AG09309 (cell line): Measurements from ENCODE around the gene DLG2.

ENCODE experiments used
- DNase-seq: peaks from one replicate; pipeline ENCODE4 v3.0.0-alpha.2; 2010; ENCODE audit warnings: low read depth
- H3K4me3 ChIP-seq: 2 replicates; pipeline ENCODE4 v1.5.1; 2011; ENCODE audit warnings: mild to moderate bottlenecking, low read depth, low read length, moderate library complexity; ENCODE audit not compliant: control insufficient read depth
- CTCF ChIP-seq: IDR thresholded peaks from 2 replicates; pipeline ENCODE4 v1.5.1; 2011; ENCODE audit warnings: mild to moderate bottlenecking, low read depth, low read length, inconsistent platforms; ENCODE audit not compliant: insufficient read depth, control insufficient read depth; ENCODE audit errors: missing control alignments

DLG2 gene

GRCh38 chr11:84549217-84549616 is 1077.9 kb downstream of the DLG2 start:
- no peak overlapping the region for H3K4me3 ChIP-seq
- no peak for TF ChIP-seq CTCF
- no peak for DNase-seq

DNA sequence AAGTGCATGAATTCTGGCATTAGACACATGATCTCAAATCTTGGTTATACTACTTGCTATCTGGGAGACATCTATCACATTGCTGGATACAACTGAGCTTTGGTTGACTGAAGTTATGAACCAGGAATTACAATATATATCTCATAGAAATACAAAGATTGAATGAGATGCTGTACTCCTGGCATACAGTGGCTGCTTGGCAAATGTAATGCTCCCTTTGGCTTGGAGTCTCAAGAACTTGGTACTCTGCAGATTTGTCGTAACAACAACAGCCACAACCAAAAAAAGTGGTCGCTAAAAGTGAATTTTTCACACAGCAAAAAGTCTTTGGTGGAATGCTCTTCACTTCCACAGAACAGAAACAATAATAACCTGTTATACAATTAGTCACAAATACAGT is 1082.6 kb downstream of the DLG2 start:
- no peak for DNase-seq
- H3K4me3 ChIP-seq = no peak overlapping the region
- no peak for TF ChIP-seq CTCF

DNA sequence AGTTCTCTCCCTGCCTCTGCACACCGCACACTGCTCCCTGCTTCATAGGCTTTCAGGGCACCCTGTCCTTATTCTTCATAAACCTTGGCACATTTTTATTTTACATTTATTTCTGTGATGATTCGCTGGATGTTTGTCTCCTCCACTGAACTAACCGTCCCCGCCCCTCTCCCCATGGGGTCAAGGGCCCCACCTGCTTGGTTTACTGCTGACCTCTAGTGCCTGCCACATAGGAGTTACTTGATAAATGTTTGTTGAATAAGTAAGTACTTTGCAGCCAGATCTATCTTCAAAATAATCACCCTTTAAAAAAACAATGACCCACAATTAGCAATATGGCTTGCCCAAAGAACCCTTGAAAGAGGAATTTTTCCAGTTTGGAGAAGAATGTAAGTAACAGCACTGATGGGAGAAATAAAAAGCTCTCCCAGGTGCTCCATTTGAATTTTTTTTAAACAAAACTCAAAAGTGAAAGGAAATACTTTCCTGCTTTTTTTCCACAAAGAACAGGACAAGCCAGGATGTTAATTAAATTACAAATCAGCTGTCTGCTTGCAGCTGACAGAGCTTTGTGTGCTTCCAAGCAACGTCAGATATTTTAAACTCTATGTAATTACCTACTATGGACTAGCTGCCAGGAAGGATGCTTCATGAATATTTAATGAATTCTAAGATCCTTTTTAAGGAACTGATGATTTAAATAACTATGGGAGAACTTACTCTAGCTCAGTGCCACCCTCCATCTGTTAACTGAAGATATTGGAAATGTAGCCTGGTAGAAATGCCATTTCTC is 1083.6 kb downstream of the DLG2 start:
- DNase-seq = no peak
- no peak for TF ChIP-seq CTCF
- no peak overlapping the region for H3K4me3 ChIP-seq

DNA sequence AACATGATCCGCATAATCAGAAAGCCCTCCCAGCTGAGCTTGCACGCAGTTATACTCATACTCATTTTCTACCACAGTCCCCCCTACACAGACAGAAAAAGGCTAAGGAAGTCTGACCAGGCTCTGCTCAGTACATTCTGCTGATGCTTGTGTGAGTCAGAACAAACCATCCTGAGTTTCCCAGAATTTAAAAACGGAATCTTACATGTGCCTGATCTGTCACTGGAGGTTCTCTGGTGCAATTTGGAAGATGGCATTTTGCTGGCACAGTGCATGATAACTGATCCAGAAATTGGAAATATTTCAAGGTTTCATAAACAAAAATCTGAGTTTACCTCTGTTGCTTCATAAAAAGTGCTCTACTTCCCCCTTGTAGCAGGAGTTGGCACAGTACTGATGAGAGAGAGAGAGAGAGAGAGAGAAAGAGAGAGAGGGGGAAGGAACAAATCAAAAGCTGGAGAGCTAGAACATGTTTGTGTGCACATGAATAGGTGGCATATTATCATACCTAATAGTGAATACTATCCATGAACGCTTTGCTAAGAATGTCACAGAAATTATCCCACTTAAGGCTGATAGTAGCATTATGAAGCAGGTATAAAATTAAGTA is 1085.3 kb downstream of the DLG2 start:
- no peak for TF ChIP-seq CTCF
- no peak for DNase-seq
- no peak overlapping the region for H3K4me3 ChIP-seq

- DNase-seq = no peak
- no peak overlapping the region for H3K4me3 ChIP-seq
- no peak for TF ChIP-seq CTCF
These were observed 1090.7 kb downstream of the DLG2 start for GRCh38 chr11:84536456-84536855.

DNA sequence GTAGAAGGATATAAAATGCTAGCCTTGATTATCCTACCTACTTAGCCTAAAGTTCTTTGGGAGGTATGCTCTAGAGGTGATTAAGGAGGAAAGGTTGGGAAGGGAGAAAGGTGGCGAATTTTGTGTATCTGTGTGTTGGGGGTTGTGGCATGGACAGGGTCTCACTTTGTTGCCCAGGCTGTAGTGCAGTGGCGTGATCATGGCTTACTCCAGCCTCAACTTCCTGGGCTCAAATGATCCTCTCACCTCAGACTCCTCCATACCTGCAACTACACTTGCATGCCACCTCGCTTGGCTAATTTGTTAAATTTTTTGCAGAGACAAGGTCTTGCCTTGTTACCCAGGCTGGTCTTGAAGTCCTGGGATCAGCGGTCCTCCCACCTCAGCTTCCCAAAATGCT is 1094.8 kb downstream of the DLG2 start:
- no peak for DNase-seq
- H3K4me3 ChIP-seq = no peak overlapping the region
- TF ChIP-seq CTCF = no peak
